H9 (cell line): ENCODE results near the gene CCN5. TPM values are rescaled to one million over a fixed set of nuclear protein-coding genes. Genes with fewer than 3 reads are reported as not detected.

Source experiments
- DNase-seq: peaks from one replicate; pipeline ENCODE4 v3.0.0-alpha.2; 2017
- H2AFZ ChIP-seq: one replicate; pipeline ENCODE4 v1.6.1; 2013; ENCODE audit warnings: mild to moderate bottlenecking, low read length, control low read depth, moderate library complexity
- H2AK5ac ChIP-seq: 2 replicates; pipeline ENCODE4 v1.6.1; 2013; ENCODE audit warnings: low read length, control low read depth, mixed read lengths; ENCODE audit not compliant: insufficient read length
- H2BK120ac ChIP-seq: one replicate; pipeline ENCODE4 v1.6.1; 2013; ENCODE audit warnings: low read depth, mild to moderate bottlenecking, low read length, control low read depth, inconsistent platforms; ENCODE audit not compliant: poor library complexity, severe bottlenecking
- H2BK12ac ChIP-seq: 2 replicates; pipeline ENCODE4 v1.6.1; 2013; ENCODE audit warnings: low read length, control low read depth, mixed read lengths, low read depth; ENCODE audit not compliant: insufficient read length
- H2BK15ac ChIP-seq: 2 replicates; pipeline ENCODE4 v1.6.1; 2013; ENCODE audit warnings: low read depth, low read length, control low read depth
- H2BK20ac ChIP-seq: one replicate; pipeline ENCODE4 v1.6.1; 2013; ENCODE audit warnings: low read depth, mild to moderate bottlenecking, low read length, control low read depth, inconsistent platforms; ENCODE audit not compliant: poor library complexity, severe bottlenecking
- H2BK5ac ChIP-seq: 2 replicates; pipeline ENCODE4 v1.6.1; 2013; ENCODE audit warnings: low read length, control low read depth, mixed read lengths; ENCODE audit not compliant: insufficient read length
- H3K14ac ChIP-seq: 2 replicates; pipeline ENCODE4 v1.6.1; 2013; ENCODE audit warnings: low read length, control low read depth; ENCODE audit not compliant: insufficient read depth
- H3K18ac ChIP-seq: 2 replicates; pipeline ENCODE4 v1.6.1; 2013; ENCODE audit warnings: low read depth, mild to moderate bottlenecking, mixed read lengths, low read length, control low read depth; ENCODE audit not compliant: insufficient read length
- H3K23ac ChIP-seq: 2 replicates; pipeline ENCODE4 v1.6.1; 2013; ENCODE audit warnings: low read length, control low read depth, mixed read lengths, low read depth; ENCODE audit not compliant: insufficient read length
- H3K23me2 ChIP-seq: 2 replicates; pipeline ENCODE4 v1.6.1; 2013; ENCODE audit warnings: low read depth, mild to moderate bottlenecking, mixed read lengths, low read length, control low read depth; ENCODE audit not compliant: insufficient read length, poor library complexity, severe bottlenecking
- H3K27ac ChIP-seq: 2 replicates; pipeline ENCODE4 v1.5.1; 2013; ENCODE audit warnings: low read length, control low read depth, mixed read lengths, low read depth; ENCODE audit not compliant: insufficient read length
- H3K27me3 ChIP-seq: 2 replicates; pipeline ENCODE4 v1.6.1; 2013; ENCODE audit warnings: low read length, control low read depth, inconsistent platforms; ENCODE audit not compliant: insufficient read depth
- H3K4ac ChIP-seq: 2 replicates; pipeline ENCODE4 v1.6.1; 2013; ENCODE audit warnings: low read depth, mild to moderate bottlenecking, control low read depth, inconsistent platforms, low read length, moderate library complexity
- H3K4me1 ChIP-seq: 2 replicates; pipeline ENCODE4 v1.6.1; 2013; ENCODE audit warnings: low read length, control low read depth, inconsistent platforms; ENCODE audit not compliant: insufficient read depth
- H3K4me2 ChIP-seq: 2 replicates; pipeline ENCODE4 v1.6.1; 2013; ENCODE audit warnings: low read length, control low read depth, mixed read lengths; ENCODE audit not compliant: insufficient read length, insufficient read depth
- H3K56ac ChIP-seq: 2 replicates; pipeline ENCODE4 v1.6.1; 2013; ENCODE audit warnings: low read depth, mild to moderate bottlenecking, mixed read lengths, low read length, control low read depth; ENCODE audit not compliant: insufficient read length
- H3K79me1 ChIP-seq: 2 replicates; pipeline ENCODE4 v1.6.1; 2013; ENCODE audit warnings: low read depth, mild to moderate bottlenecking, moderate library complexity, low read length, control low read depth, inconsistent platforms; ENCODE audit not compliant: insufficient read depth, poor library complexity, severe bottlenecking
- H3K79me2 ChIP-seq: 2 replicates; pipeline ENCODE4 v1.6.1; 2013; ENCODE audit warnings: low read length, control low read depth, inconsistent platforms; ENCODE audit not compliant: insufficient read depth
- H3K9ac ChIP-seq: 2 replicates; pipeline ENCODE4 v1.6.1; 2013; ENCODE audit warnings: low read length, control low read depth, mixed read lengths; ENCODE audit not compliant: insufficient read length; ENCODE audit errors: extremely low read depth
- H3K9me3 ChIP-seq: one replicate; pipeline ENCODE4 v1.6.1; 2013; ENCODE audit warnings: low read depth, low read length, inconsistent platforms; ENCODE audit not compliant: control insufficient read depth
- H3T11ph ChIP-seq: one replicate; pipeline ENCODE4 v1.6.1; 2013; ENCODE audit warnings: mild to moderate bottlenecking, low read length, control low read depth, inconsistent platforms
- H4K20me1 ChIP-seq: one replicate; pipeline ENCODE4 v1.6.1; 2013; ENCODE audit not compliant: control insufficient read depth, insufficient read length, insufficient read depth
- H4K5ac ChIP-seq: 2 replicates; pipeline ENCODE4 v1.6.1; 2013; ENCODE audit warnings: low read depth, mild to moderate bottlenecking, mixed read lengths, low read length, control low read depth; ENCODE audit not compliant: insufficient read length
- H4K8ac ChIP-seq: replicated peaks from 2 replicates; pipeline ENCODE4 v1.6.1; 2013; ENCODE audit warnings: low read length, control low read depth, mixed read lengths, low read depth; ENCODE audit not compliant: insufficient read length
- H4K91ac ChIP-seq: 2 replicates; pipeline ENCODE4 v1.6.1; 2013; ENCODE audit warnings: low read depth, mild to moderate bottlenecking, moderate library complexity, mixed read lengths, low read length, control low read depth; ENCODE audit not compliant: insufficient read length
- H3K27ac Mint-ChIP-seq, 3 experiments: 2 replicates in 2 of 3; 3 replicates in 1 of 3; pipeline ENCODE4 v1.8.0; 2020 to 2021; ENCODE audit warnings: mixed read lengths in 3 of 3, mild to moderate bottlenecking in 1 of 3, moderate library complexity in 1 of 3
- H3K27me3 Mint-ChIP-seq: 2 replicates; pipeline ENCODE4 v1.8.0; 2021; ENCODE audit warnings: low read depth, mild to moderate bottlenecking, moderate library complexity, mixed read lengths
- H3K36me3 Mint-ChIP-seq, 3 experiments: 2 replicates in 2 of 3; 3 replicates in 1 of 3; pipeline ENCODE4 v1.8.0; 2020 to 2021; ENCODE audit warnings: low read depth in 3 of 3, mixed read lengths in 3 of 3; ENCODE audit not compliant: insufficient read depth in 1 of 3
- H3K4me1 Mint-ChIP-seq, 2 experiments: 2 replicates each; pipeline ENCODE4 v1.8.0; 2020; ENCODE audit warnings: mixed read lengths in 2 of 2
- H3K4me3 Mint-ChIP-seq, 2 experiments: 2 replicates in 1 of 2; 3 replicates in 1 of 2; pipeline ENCODE4 v1.8.0; 2020 to 2021; ENCODE audit warnings: mild to moderate bottlenecking in 2 of 2, mixed read lengths in 2 of 2, moderate library complexity in 1 of 2
- H3K9me3 Mint-ChIP-seq, 2 experiments: 2 replicates in 1 of 2; 3 replicates in 1 of 2; pipeline ENCODE4 v1.8.0; 2020; ENCODE audit warnings: mild to moderate bottlenecking in 2 of 2, mixed read lengths in 2 of 2, moderate library complexity in 1 of 2
- WGBS: extraction: QIAGEN DNeasy Blood & Tissue Kit; methylation state at CpG from one replicate; pipeline ENCODE4 v1.1.7; 2013; ENCODE audit warnings: missing lambda C conversion rate, low lambda C conversion rate, mixed read lengths; ENCODE audit not compliant: insufficient read length; ENCODE audit errors: extremely low coverage; 5-methylcytosine and 5-hydroxymethylcytosine counted together
- total RNA-seq: library from RNA; stranded (reverse); gene quantifications from 2 replicates; pipeline ENCODE4 v1.2.1, GENCODE V29; 2021
- TF ChIP-seq, protein P1 (sequence below): fragments of 200-600 bp; sonication (generic); conservative IDR thresholded peaks from 3 replicates; pipeline ENCODE4 v1.8.0; 2021; ENCODE audit warnings: antibody characterized with exemption, mild to moderate bottlenecking

Gene CCN5
- total RNA-seq, 1 experiment from 2014 or later = not detected

DNA sequence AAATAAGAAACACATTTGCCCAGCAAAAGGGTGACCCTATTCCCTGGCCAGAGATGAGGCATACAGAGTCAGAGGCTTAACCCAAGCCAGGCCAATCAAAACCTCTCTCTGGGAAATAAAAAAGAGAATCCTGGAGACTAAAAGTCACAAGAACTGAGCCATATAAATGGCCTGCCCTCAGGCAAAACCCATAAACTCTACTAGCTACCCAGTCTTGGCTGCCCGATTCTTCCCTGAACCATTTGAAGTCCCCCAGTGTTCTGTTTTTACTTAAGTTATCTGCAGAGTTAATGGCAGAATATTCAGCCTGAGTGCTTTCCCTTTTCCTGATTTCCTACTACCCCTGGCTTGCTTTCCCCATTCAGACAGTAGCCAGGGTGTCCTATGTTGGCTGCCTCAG is 44.4 kb downstream of the CCN5 start:
- Histone ChIP-seq H2AFZ (no peak overlapping the region), H3K56ac (no peak overlapping the region), H3K79me1 (no peaks in the 10 kb centered on the region), H4K8ac (no peak overlapping the region), H2BK15ac (no peak overlapping the region), H4K20me1 (no peaks in the 10 kb centered on the region), H3K4me1 (no peaks in the 10 kb centered on the region; the same call in 1 of the 2 replicates), H3K14ac (no peak overlapping the region), H2BK20ac (no peak overlapping the region), H3K9me3 (no peaks in the 10 kb centered on the region), H3K18ac (no peak overlapping the region), H3K23ac (no peak overlapping the region), H3K9ac (no peak overlapping the region), H3K79me2 (no peaks in the 10 kb centered on the region), H4K5ac (no peak overlapping the region), H3T11ph (no peak overlapping the region), H3K4me2 (no peak overlapping the region), H2AK5ac (no peak overlapping the region), H4K91ac (no peak overlapping the region), H2BK5ac (no peak overlapping the region), H2BK12ac (no peak overlapping the region), H3K23me2 (peaks cover 3% of the 10 kb centered on the region), H2BK120ac (no peak overlapping the region), H3K27ac (no peak overlapping the region), H3K27me3 (no peaks in the 10 kb centered on the region), H3K4ac (no peak overlapping the region)
- peaks cover 0 to 24% (median 2%) of the 10 kb centered on the region in 3 experiments; a peak in 5 of 7 replicates for H3K36me3 Mint-ChIP-seq
- TF ChIP-seq, protein P1, sequence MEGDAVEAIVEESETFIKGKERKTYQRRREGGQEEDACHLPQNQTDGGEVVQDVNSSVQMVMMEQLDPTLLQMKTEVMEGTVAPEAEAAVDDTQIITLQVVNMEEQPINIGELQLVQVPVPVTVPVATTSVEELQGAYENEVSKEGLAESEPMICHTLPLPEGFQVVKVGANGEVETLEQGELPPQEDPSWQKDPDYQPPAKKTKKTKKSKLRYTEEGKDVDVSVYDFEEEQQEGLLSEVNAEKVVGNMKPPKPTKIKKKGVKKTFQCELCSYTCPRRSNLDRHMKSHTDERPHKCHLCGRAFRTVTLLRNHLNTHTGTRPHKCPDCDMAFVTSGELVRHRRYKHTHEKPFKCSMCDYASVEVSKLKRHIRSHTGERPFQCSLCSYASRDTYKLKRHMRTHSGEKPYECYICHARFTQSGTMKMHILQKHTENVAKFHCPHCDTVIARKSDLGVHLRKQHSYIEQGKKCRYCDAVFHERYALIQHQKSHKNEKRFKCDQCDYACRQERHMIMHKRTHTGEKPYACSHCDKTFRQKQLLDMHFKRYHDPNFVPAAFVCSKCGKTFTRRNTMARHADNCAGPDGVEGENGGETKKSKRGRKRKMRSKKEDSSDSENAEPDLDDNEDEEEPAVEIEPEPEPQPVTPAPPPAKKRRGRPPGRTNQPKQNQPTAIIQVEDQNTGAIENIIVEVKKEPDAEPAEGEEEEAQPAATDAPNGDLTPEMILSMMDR = no peak
- no peaks in the 10 kb centered on the region for H3K9me3 Mint-ChIP-seq
- no peak for DNase-seq
- peaks cover 7 to 22% of the 10 kb centered on the region in 2 experiments for H3K4me1 Mint-ChIP-seq
- H3K27me3 Mint-ChIP-seq = no peaks in the 10 kb centered on the region
- no peak overlapping the region for H3K4me3 Mint-ChIP-seq
- H3K27ac Mint-ChIP-seq = peak overlapping the region in 1 of 3 experiments; percentile 70; a peak in 2 of 7 replicates
- no CpG with 5 or more reads among the region's 1 CpG for WGBS
